Measurements from ENCODE around the gene TCFL5. TPM values are rescaled to one million over a fixed set of nuclear protein-coding genes. Genes with fewer than 3 reads are reported as not detected.

The TCFL5 gene
- total RNA-seq, 1 experiment from 2014 or later, result 20.4 TPM

- H3K27ac Mint-ChIP-seq, result peak overlapping the region; percentile 63
Observed at GRCh38 chr20:62831854-62832211, 29.8 kb downstream of the TCFL5 start.

GRCh38 chr20:62831361-62831788 lies 30.2 kb downstream of the TCFL5 start:
- H3K27me3 Mint-ChIP-seq (ENCODE audit: low read depth), result no peaks in the 10 kb centered on the region
- CTCF ChIA-PET, result interaction anchor here (1.5 to 2.2 kb wide), 3 partner anchors 8 to 56 kb away, joined by 3 to 6 read pairs (median 4); no protein-coding TSS in a partner anchor
- DNase-seq (ENCODE audit: low spot score) (no peak), ATAC-seq (no peak)
- H3K4me1 Mint-ChIP-seq, result peaks cover 19% of the 10 kb centered on the region
- H3K9me3 Mint-ChIP-seq, result no peaks in the 10 kb centered on the region
- H3K4me3 Mint-ChIP-seq, result no peak overlapping the region
- H3K27ac Mint-ChIP-seq, result peak overlapping the region; percentile 63
- peaks cover 6% of the 10 kb centered on the region; the same call in 1 of the 2 replicates for H3K36me3 Mint-ChIP-seq
- POLR2A ChIA-PET, result interaction anchor here (1.1 kb wide), 1 partner anchor 15 kb away, joined by 4 read pairs; no protein-coding TSS in a partner anchor
- TF ChIP-seq E2F1 (CRISPR knock-in tag; IDR thresholded peaks at IDR 0.05), result no peak
- no peak for TF ChIP-seq E2F5 (CRISPR knock-in tag; IDR thresholded peaks at IDR 0.05)
- TF ChIP-seq ATF3 (CRISPR knock-in tag; conservative IDR thresholded peaks at IDR 0.05), result no peak
- no peak for TF ChIP-seq ZNF425 (CRISPR knock-in tag; conservative IDR thresholded peaks at IDR 0.05)
- no peak for TF ChIP-seq RORB (CRISPR knock-in tag; IDR thresholded peaks at IDR 0.05)
- no peak for TF ChIP-seq IRF2 (CRISPR knock-in tag; IDR thresholded peaks at IDR 0.05; ENCODE audit: borderline replicate concordance, low read depth)
- no peak for TF ChIP-seq ZMAT4 (CRISPR knock-in tag; IDR thresholded peaks at IDR 0.05)
- TF ChIP-seq ZNF281 (CRISPR knock-in tag; IDR thresholded peaks at IDR 0.05), result no peak
- TF ChIP-seq TEAD1 (CRISPR knock-in tag; IDR thresholded peaks at IDR 0.05), result no peak
- TF ChIP-seq ZNF232 (CRISPR knock-in tag; IDR thresholded peaks at IDR 0.05), result no peak
- no peak for TF ChIP-seq NR1H2 (CRISPR knock-in tag; IDR thresholded peaks at IDR 0.05)
- TF ChIP-seq PRRX2 (CRISPR knock-in tag; IDR thresholded peaks at IDR 0.05), result no peak
- TF ChIP-seq ZNF396 (CRISPR knock-in tag; IDR thresholded peaks at IDR 0.05; ENCODE audit: borderline replicate concordance), result no peak
- TF ChIP-seq USF2 (CRISPR knock-in tag; IDR thresholded peaks at IDR 0.05), result no peak

More at GRCh38 chr20:62831854-62832211, 29.8 kb downstream of the TCFL5 start:
- ChIA-PET POLR2A (interaction anchor here (1.2 kb wide), 1 partner anchor 16 kb away, joined by 4 read pairs; no protein-coding TSS in a partner anchor), CTCF (interaction anchor here (1.5 to 2.2 kb wide), 3 partner anchors 9 to 56 kb away, joined by 3 to 6 read pairs (median 4); no protein-coding TSS in a partner anchor)
- DNase-seq (ENCODE audit: low spot score) (no peak), ATAC-seq (peak; percentile 15)
- Mint-ChIP-seq H3K4me1 (peaks cover 19% of the 10 kb centered on the region), H3K9me3 (no peaks in the 10 kb centered on the region), H3K36me3 (peaks cover 6% of the 10 kb centered on the region; the same call in 1 of the 2 replicates), H3K4me3 (no peak overlapping the region), H3K27me3 (ENCODE audit: low read depth) (no peaks in the 10 kb centered on the region)
- TF ChIP-seq MAX (CRISPR knock-in tag; IDR thresholded peaks at IDR 0.05) (no peak), CTCF (IDR thresholded peaks at IDR 0.05) (no peak), ATF1 (CRISPR knock-in tag; IDR thresholded peaks at IDR 0.05) (no peak), ZNF317 (CRISPR knock-in tag; IDR thresholded peaks at IDR 0.05; ENCODE audit: borderline replicate concordance, low read depth) (no peak)

Data from WTC11 (cell line).